Measurements from ENCODE around the gene GGT6.

GGT6 gene

GRCh38 chr17:4550534-4551039, 9.8 kb downstream of the GGT6 start:
- H3K27me3 ChIP-seq (replicated peaks): no peaks in the 10 kb centered on the region
- no peak for TF ChIP-seq CTCF (IDR thresholded peaks at IDR 0.05; ENCODE audit: low read depth, low read length, missing control alignments)
- no peak overlapping the region for H3K27ac ChIP-seq
- in situ Hi-C loops (cut with HindIII; ENCODE audit: low pct_ligation_motif_present, low sequenced_read_pairs): no loop called here
- H3K36me3 ChIP-seq (replicated peaks): peaks cover 63% of the 10 kb centered on the region
- no peak for DNase-seq
- no peak overlapping the region for H3K4me3 ChIP-seq (ENCODE audit: low read depth, low read length)

DNA sequence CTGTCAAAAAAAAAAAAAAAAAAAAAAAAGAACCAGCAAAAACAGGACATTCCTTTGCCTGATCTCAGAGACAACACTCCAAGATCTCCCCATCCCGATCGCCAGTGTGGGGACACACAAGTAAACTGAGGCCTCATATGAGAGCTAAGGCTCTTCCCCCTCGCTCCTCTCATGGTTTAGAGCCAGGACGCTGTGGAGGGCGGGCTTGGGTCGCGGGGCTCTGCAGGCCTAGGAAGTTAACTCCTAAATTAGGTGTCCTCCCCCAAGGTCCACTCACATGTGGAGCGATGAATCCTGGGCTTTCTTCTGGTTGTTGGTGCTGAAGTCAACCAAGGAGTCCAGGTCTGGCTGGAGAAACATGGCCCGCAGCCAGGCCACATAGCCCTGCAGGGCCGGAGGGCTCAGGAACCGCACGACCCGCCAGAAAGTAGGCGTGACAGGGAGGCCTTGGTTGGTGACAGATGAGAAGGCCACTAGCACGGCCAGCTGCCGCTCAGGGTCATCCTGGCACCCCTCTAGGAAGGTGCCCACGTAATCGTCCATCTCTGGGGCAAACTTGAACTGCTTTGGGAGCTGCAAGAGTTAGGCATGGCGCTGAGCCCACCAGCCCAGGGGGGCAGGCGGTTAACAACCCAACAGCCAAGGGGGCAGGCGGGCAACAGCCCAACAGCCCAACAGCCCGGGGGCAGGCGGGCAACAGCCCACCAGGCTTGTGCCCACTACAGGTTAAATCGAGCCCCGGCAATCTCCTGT, 10.4 kb downstream of the GGT6 start:
- in situ Hi-C loops (cut with HindIII; ENCODE audit: low pct_ligation_motif_present, low sequenced_read_pairs): no loop called here
- peaks cover 63% of the 10 kb centered on the region for H3K36me3 ChIP-seq (replicated peaks)
- H3K27me3 ChIP-seq (replicated peaks): no peaks in the 10 kb centered on the region
- no peak for DNase-seq
- TF ChIP-seq CTCF (IDR thresholded peaks at IDR 0.05; ENCODE audit: low read depth, low read length, missing control alignments): no peak
- no peak overlapping the region for H3K27ac ChIP-seq
- H3K4me3 ChIP-seq (ENCODE audit: low read depth, low read length): no peak overlapping the region

GRCh38 chr17:4548721-4549531, 11.5 kb downstream of the GGT6 start:
- DNase-seq: no peak
- peaks cover 68% of the 10 kb centered on the region for H3K36me3 ChIP-seq (replicated peaks)
- TF ChIP-seq CTCF (IDR thresholded peaks at IDR 0.05; ENCODE audit: low read depth, low read length, missing control alignments): no peak
- no peak overlapping the region for H3K4me3 ChIP-seq (ENCODE audit: low read depth, low read length)
- in situ Hi-C loops (cut with HindIII; ENCODE audit: low pct_ligation_motif_present, low sequenced_read_pairs): no loop called here
- no peak overlapping the region for H3K27ac ChIP-seq
- H3K27me3 ChIP-seq (replicated peaks): no peaks in the 10 kb centered on the region

DNA sequence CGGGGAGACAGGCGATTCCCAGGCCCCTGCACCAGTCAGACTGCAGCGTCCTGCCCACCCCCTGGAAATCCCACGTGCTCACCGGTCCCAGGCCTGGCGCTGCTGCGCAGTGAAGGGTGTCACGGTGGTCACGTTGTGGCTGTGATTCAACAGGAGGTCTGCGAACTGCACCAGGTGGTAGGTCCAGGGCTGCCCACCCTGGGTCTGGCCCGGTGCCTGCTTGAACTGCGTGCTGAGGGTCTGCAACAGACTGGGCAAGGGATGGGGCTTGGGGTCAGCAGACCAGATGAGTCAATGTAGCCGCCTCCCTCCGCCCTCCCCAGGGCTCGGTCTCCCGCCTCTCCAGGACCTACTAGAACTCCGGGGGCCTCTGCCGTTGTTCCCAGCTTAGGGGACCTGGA, 12.3 kb downstream of the GGT6 start:
- DNase-seq: no peak
- Histone ChIP-seq H3K36me3 (replicated peaks) (peaks cover 69% of the 10 kb centered on the region), H3K27ac (no peak overlapping the region), H3K4me3 (ENCODE audit: low read depth, low read length) (no peak overlapping the region), H3K27me3 (replicated peaks) (no peaks in the 10 kb centered on the region)
- in situ Hi-C loops (cut with HindIII; ENCODE audit: low pct_ligation_motif_present, low sequenced_read_pairs): no loop called here
- no peak for TF ChIP-seq CTCF (IDR thresholded peaks at IDR 0.05; ENCODE audit: low read depth, low read length, missing control alignments)

- H3K36me3 ChIP-seq (replicated peaks): peaks cover 70% of the 10 kb centered on the region
- no peak overlapping the region for H3K4me3 ChIP-seq (ENCODE audit: low read depth, low read length)
- H3K27me3 ChIP-seq (replicated peaks): no peaks in the 10 kb centered on the region
- in situ Hi-C loops (cut with HindIII; ENCODE audit: low pct_ligation_motif_present, low sequenced_read_pairs): no loop called here
- no peak for TF ChIP-seq CTCF (IDR thresholded peaks at IDR 0.05; ENCODE audit: low read depth, low read length, missing control alignments)
- no peak overlapping the region for H3K27ac ChIP-seq
- no peak for DNase-seq
Observed at GRCh38 chr17:4547118-4547906, 13.1 kb downstream of the GGT6 start.

Data from brain microvascular endothelial cell (primary cell).